ENCODE results near the gene DDN. TPM values are rescaled to one million over a fixed set of nuclear protein-coding genes. Genes with fewer than 3 reads are reported as not detected.
A peak's percentile ranks its signal among the peaks of the same experiment; 100 is the strongest.

The DDN gene
- total RNA-seq, 1 donor from 2014 or later, result 0.44 TPM

- CTCF ChIA-PET, result interaction anchor here (1.0 kb wide), 1 partner anchor 13 kb away, joined by 3 read pairs; the partner anchor contains the start of gene WNT1
- no peaks in the 10 kb centered on the region for H3K9me3 Mint-ChIP-seq
- no peak overlapping the region for H3K27ac Mint-ChIP-seq
- no peak overlapping the region for H3K4me3 Mint-ChIP-seq
- ATAC-seq (ENCODE audit: low read depth), result no peak
- POLR2A ChIA-PET, result interaction anchor here (0.7 kb wide), 1 partner anchor 10 kb away, joined by 6 read pairs; no protein-coding TSS in a partner anchor
- intact Hi-C loops (cut with micrococcal nuclease), result loop anchor here (10.0 kb wide), 1 partner anchor 353 kb away; the partner anchor contains the start of gene DNAJC22
- peaks cover 10% of the 10 kb centered on the region for H3K4me1 Mint-ChIP-seq
- no peak for TF ChIP-seq CTCF (IDR thresholded peaks at IDR 0.05)
- DNase-seq, result no peak
- H3K27me3 Mint-ChIP-seq, result peaks cover 40% of the 10 kb centered on the region
- H3K36me3 Mint-ChIP-seq (ENCODE audit: low read depth), result no peaks in the 10 kb centered on the region
Measured at GRCh38 chr12:48991247-48992050, 7.7 kb downstream of the DDN start.

- DNase-seq (no peak), ATAC-seq (ENCODE audit: low read depth) (no peak)
- POLR2A ChIA-PET, result interaction anchor here (1.2 kb wide), 1 partner anchor 104 kb away, joined by 3 read pairs; the partner anchor contains the start of gene DHH
- H3K4me1 Mint-ChIP-seq, result peaks cover 7% of the 10 kb centered on the region
- H3K27me3 Mint-ChIP-seq, result peaks cover 43% of the 10 kb centered on the region
- no peaks in the 10 kb centered on the region for H3K36me3 Mint-ChIP-seq (ENCODE audit: low read depth)
- CTCF ChIA-PET, result no interaction called here
- TF ChIP-seq CTCF (IDR thresholded peaks at IDR 0.05), result no peak
- no peak overlapping the region for H3K27ac Mint-ChIP-seq
- no peak overlapping the region for H3K4me3 Mint-ChIP-seq
- intact Hi-C loops (cut with micrococcal nuclease), result loop anchor here (10.0 kb wide), 1 partner anchor 354 kb away; the partner anchor contains the start of gene DNAJC22
- H3K9me3 Mint-ChIP-seq, result no peaks in the 10 kb centered on the region
Measured at GRCh38 chr12:48990552-48990951, 8.6 kb downstream of the DDN start.

GRCh38 chr12:48988030-48988649, 11.0 kb downstream of the DDN start:
- Mint-ChIP-seq H3K27ac (no peak overlapping the region), H3K4me1 (no peaks in the 10 kb centered on the region), H3K9me3 (no peaks in the 10 kb centered on the region), H3K36me3 (ENCODE audit: low read depth) (no peaks in the 10 kb centered on the region), H3K4me3 (no peak overlapping the region), H3K27me3 (peaks cover 34% of the 10 kb centered on the region)
- intact Hi-C loops (cut with micrococcal nuclease), result loop anchor here (1.0 to 2.0 kb wide), 2 partner anchors 64 to 135 kb away; partner anchors contain the start of gene DDX23
- ChIA-PET POLR2A (interaction anchor here (1.1 kb wide), 2 partner anchors 64 to 136 kb away, joined by 3 to 4 read pairs; partner anchors contain the start of gene DDX23), CTCF (interaction anchor here (0.7 to 3.0 kb wide), 25 partner anchors 8 to 193 kb away, joined by 3 to 19 read pairs (median 3); partner anchors contain the start of genes ARF3, DDN, DDX23 and FKBP11)
- DNase-seq (peak; percentile 58), ATAC-seq (ENCODE audit: low read depth) (peak; percentile 90)
- peak; percentile 31 for TF ChIP-seq CTCF (IDR thresholded peaks at IDR 0.05)

GRCh38 chr12:48986720-48987291, 12.4 kb downstream of the DDN start:
- intact Hi-C loops (cut with micrococcal nuclease), result no loop called here
- H3K27me3 Mint-ChIP-seq, result peaks cover 40% of the 10 kb centered on the region
- no peaks in the 10 kb centered on the region for H3K9me3 Mint-ChIP-seq
- CTCF ChIA-PET, result interaction anchor here (2.2 to 3.0 kb wide), 2 partner anchors 11 to 134 kb away, joined by 19 read pairs; partner anchors contain the start of genes DDN and DDX23
- TF ChIP-seq CTCF (IDR thresholded peaks at IDR 0.05), result no peak
- H3K36me3 Mint-ChIP-seq (ENCODE audit: low read depth), result no peaks in the 10 kb centered on the region
- POLR2A ChIA-PET, result interaction anchor here (1.1 kb wide), 1 partner anchor 63 kb away, joined by 3 read pairs; no protein-coding TSS in a partner anchor
- ATAC-seq (ENCODE audit: low read depth), result no peak
- no peak for DNase-seq
- peaks cover 2% of the 10 kb centered on the region for H3K4me1 Mint-ChIP-seq
- H3K27ac Mint-ChIP-seq, result no peak overlapping the region
- H3K4me3 Mint-ChIP-seq, result no peak overlapping the region

Measured in activated B cell treated with CpG ODN at 0.5 μM for 24 hours (primary cell).